Keratinocyte (primary cell): ENCODE data around the gene SSBP1. TPM values are rescaled to one million over a fixed set of nuclear protein-coding genes. Genes with fewer than 3 reads are reported as not detected.

ENCODE experiments used
- DNase-seq: peaks from one replicate; pipeline ENCODE4 v3.0.0-alpha.2; 2011; ENCODE audit warnings: low read depth, missing footprints, low spot score
- FAIRE-seq: peaks from 2 replicates; lab custom pipeline; 2011; peaks lifted over from hg19 to GRCh38; lab: Jason Lieb, UNC
- H2AFZ ChIP-seq: 2 replicates; pipeline ENCODE4 v1.6.0; 2012; ENCODE audit warnings: low read length, control low read depth, inconsistent platforms; ENCODE audit not compliant: control insufficient read depth
- H3K27ac ChIP-seq: 2 replicates; pipeline ENCODE4 v1.5.1; 2011; ENCODE audit warnings: low read length; ENCODE audit not compliant: control insufficient read depth, insufficient read depth
- H3K27me3 ChIP-seq: 3 replicates; pipeline ENCODE4 v1.6.0; 2011; ENCODE audit warnings: low read length; ENCODE audit not compliant: control insufficient read depth, insufficient read depth; ENCODE audit errors: extremely low read depth
- H3K36me3 ChIP-seq, 2 experiments: 2 replicates in 1 of 2; 3 replicates in 1 of 2; pipeline ENCODE4 v1.5.1; 2011; ENCODE audit warnings: low read length in 2 of 2, mild to moderate bottlenecking in 1 of 2; ENCODE audit not compliant: control insufficient read depth in 2 of 2, insufficient read depth in 2 of 2; ENCODE audit errors: extremely low read depth in 1 of 2
- H3K4me1 ChIP-seq: 3 replicates; pipeline ENCODE4 v1.5.1; 2011; ENCODE audit warnings: low read length; ENCODE audit not compliant: control insufficient read depth, insufficient read depth; ENCODE audit errors: extremely low read depth
- H3K4me2 ChIP-seq: 3 replicates; pipeline ENCODE4 v1.6.0; 2011; ENCODE audit warnings: low read depth, low read length; ENCODE audit not compliant: control insufficient read depth, insufficient read depth; ENCODE audit errors: extremely low read depth
- H3K4me3 ChIP-seq, 3 experiments: fragments of 200-600 bp in 1 of 3; sonication (generic) in 1 of 3; 2 replicates in 2 of 3; 3 replicates in 1 of 3; pipeline ENCODE4 v1.5.1; 2011 to 2016; ENCODE audit warnings: low read length in 3 of 3, mild to moderate bottlenecking in 3 of 3, control low read depth in 2 of 3, inconsistent platforms in 1 of 3, low read depth in 1 of 3, mixed read lengths in 1 of 3, mixed run types in 1 of 3, moderate library complexity in 1 of 3; ENCODE audit not compliant: control insufficient read depth in 2 of 3, insufficient read depth in 2 of 3; ENCODE audit errors: extremely low read depth in 1 of 3
- H3K79me2 ChIP-seq: 2 replicates; pipeline ENCODE4 v1.6.0; 2012; ENCODE audit warnings: low read length; ENCODE audit not compliant: control insufficient read depth, insufficient read depth
- H3K9ac ChIP-seq: 3 replicates; pipeline ENCODE4 v1.6.0; 2011; ENCODE audit warnings: low read length; ENCODE audit not compliant: control insufficient read depth, insufficient read depth; ENCODE audit errors: extremely low read depth
- H3K9me1 ChIP-seq: 3 replicates; pipeline ENCODE4 v1.6.0; 2011; ENCODE audit warnings: low read length; ENCODE audit not compliant: control insufficient read depth, insufficient read depth; ENCODE audit errors: extremely low read depth
- H3K9me3 ChIP-seq: 2 replicates; pipeline ENCODE4 v1.5.1; 2012; ENCODE audit warnings: low read depth, low read length; ENCODE audit not compliant: control insufficient read depth
- H4K20me1 ChIP-seq: 3 replicates; pipeline ENCODE4 v1.6.0; 2011; ENCODE audit warnings: low read length; ENCODE audit not compliant: control insufficient read depth, insufficient read depth; ENCODE audit errors: extremely low read depth
- EZH2 ChIP-seq: IDR thresholded peaks from one replicate; pipeline ENCODE4 v1.6.1; 2012; ENCODE audit warnings: inconsistent platforms, mild to moderate bottlenecking, low read length, moderate library complexity
- dilution Hi-C: fragments of 300-500 bp; cut with MboI; formaldehyde crosslinking; loops from one replicate; pipeline ENCODE4 v1.7.0; 2020; ENCODE audit warnings: low sequenced_read_pairs; ENCODE audit not compliant: extremely low pct_ligation_motif_present
- polyA plus RNA-seq, 5 experiments: library from polyadenylated mRNA; depleted of rRNA in 3 of 5; stranded (reverse) in 3 of 5; stranded (forward) in 1 of 5; unstranded in 1 of 5; fragments of >200 nt; gene quantifications; 1 replicate in 1 of 5; 2 replicates in 3 of 5; 3 replicates in 1 of 5; pipeline versions ENCODE4 v1.2.1 to v1.2.3, GENCODE V29; 2011 to 2012; ENCODE audit warnings: missing spikeins in 2 of 5, low read depth in 1 of 5, low replicate concordance in 1 of 5
- TF ChIP-seq, protein P1 (sequence below), 3 experiments: IDR thresholded peaks in 1 of 3; conservative IDR thresholded peaks in 1 of 3; optimal IDR thresholded peaks in 1 of 3; 2 replicates in 2 of 3; 3 replicates in 1 of 3; pipeline versions ENCODE3 to v1.5.1; 2011; ENCODE audit warnings: low read length in 3 of 3, mild to moderate bottlenecking in 3 of 3, moderate library complexity in 2 of 3, control low read depth in 1 of 3, inconsistent platforms in 1 of 3; ENCODE audit not compliant: insufficient read depth in 2 of 3; ENCODE audit errors: extremely low read depth in 1 of 3

The SSBP1 gene
- polyA plus RNA-seq, 1 donor (not counting 4 experiments of a cell fraction or from before 2014, with no cell fraction given): 244 TPM

DNA sequence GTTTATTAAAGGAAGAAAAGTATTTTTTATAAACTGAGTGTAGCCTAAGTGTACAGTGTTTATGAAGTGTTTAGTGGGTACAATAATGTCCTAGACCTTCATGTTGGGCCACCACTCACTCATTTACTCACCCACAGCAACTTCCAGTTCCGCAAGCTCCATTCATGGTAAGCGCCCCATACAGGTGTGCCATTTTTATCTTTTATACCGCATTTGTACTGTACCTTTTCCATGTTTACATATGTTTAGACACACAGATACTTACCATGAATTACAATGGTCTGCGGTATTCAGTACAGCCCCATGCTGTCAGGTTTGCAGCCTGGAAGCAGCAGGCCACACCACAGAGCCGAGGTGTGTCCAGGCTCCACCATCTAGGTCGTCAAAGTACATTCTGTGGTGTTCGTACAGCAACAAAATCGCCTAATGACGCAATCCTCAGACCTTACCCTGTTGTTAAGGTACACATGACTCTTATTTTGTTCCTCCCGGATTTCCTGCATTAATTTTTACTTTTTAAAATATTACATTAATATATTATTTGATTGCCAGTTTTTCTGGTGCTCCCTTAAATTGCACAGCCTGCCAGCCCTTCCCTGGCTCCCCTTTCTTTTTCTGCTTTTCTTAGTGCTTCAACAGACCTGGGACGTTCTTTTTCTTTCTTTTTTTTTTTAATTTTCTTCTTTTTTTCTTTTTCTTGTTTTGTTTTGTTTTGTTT lies 881 bp upstream of the SSBP1 start:
- DNase-seq (no peak), FAIRE-seq (no peak)
- peak overlapping the region; percentile 94 to 100 (median 96) for H3K4me3 ChIP-seq
- H3K27me3 ChIP-seq: no peaks in the 10 kb centered on the region
- dilution Hi-C loops: no loop called here
- H2AFZ ChIP-seq: peak overlapping the region; percentile 94
- H3K36me3 ChIP-seq: peaks cover 7 to 9% of the 10 kb centered on the region in 2 experiments
- H3K4me2 ChIP-seq: peak overlapping the region; percentile 75
- H4K20me1 ChIP-seq: no peaks in the 10 kb centered on the region
- TF ChIP-seq, protein P1, sequence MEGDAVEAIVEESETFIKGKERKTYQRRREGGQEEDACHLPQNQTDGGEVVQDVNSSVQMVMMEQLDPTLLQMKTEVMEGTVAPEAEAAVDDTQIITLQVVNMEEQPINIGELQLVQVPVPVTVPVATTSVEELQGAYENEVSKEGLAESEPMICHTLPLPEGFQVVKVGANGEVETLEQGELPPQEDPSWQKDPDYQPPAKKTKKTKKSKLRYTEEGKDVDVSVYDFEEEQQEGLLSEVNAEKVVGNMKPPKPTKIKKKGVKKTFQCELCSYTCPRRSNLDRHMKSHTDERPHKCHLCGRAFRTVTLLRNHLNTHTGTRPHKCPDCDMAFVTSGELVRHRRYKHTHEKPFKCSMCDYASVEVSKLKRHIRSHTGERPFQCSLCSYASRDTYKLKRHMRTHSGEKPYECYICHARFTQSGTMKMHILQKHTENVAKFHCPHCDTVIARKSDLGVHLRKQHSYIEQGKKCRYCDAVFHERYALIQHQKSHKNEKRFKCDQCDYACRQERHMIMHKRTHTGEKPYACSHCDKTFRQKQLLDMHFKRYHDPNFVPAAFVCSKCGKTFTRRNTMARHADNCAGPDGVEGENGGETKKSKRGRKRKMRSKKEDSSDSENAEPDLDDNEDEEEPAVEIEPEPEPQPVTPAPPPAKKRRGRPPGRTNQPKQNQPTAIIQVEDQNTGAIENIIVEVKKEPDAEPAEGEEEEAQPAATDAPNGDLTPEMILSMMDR (optimal IDR thresholded peaks at IDR 0.05 in 1 of 3, IDR thresholded peaks at IDR 0.05 in 1 of 3, conservative IDR thresholded peaks at IDR 0.05 in 1 of 3; ENCODE audit: extremely low read depth in 1 of 3, insufficient read depth in 2 of 3, low read length in 3 of 3): no peak
- no peak for TF ChIP-seq EZH2
- H3K9me1 ChIP-seq: no peaks in the 10 kb centered on the region
- peak overlapping the region; percentile 91 for H3K9ac ChIP-seq
- H3K4me1 ChIP-seq: peaks cover 16% of the 10 kb centered on the region
- H3K79me2 ChIP-seq: peaks cover 36% of the 10 kb centered on the region
- H3K9me3 ChIP-seq: no peaks in the 10 kb centered on the region
- peak overlapping the region; percentile 87 for H3K27ac ChIP-seq

DNA sequence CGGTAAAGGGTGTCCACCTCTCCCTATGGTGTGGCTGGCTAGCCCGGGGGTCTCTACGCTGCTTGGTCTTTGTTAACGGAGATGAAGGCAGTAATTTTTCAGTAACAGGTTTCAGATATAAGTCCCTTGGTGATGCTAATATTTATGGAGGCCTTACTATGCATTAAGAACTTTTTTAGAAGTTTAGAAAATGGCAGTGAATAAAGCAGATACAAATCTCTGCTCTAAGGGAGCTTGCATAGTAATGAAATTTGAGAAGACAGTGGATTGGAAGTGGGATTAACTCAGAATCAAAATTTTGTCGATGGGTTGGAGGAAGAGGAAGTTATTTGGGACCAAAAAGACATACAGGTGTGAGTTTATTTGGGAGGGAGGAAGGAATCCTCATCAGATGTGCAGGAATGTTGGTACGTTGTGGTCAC lies 445 bp downstream of the SSBP1 start:
- Histone ChIP-seq H3K9ac (peak overlapping the region; percentile 91), H3K27me3 (no peaks in the 10 kb centered on the region), H3K36me3 (peaks cover 12 to 14% of the 10 kb centered on the region in 2 experiments), H3K27ac (peak overlapping the region; percentile 87), H3K9me3 (no peaks in the 10 kb centered on the region), H2AFZ (peak overlapping the region; percentile 96), H3K79me2 (peaks cover 40% of the 10 kb centered on the region), H3K9me1 (no peaks in the 10 kb centered on the region), H3K4me3 (peak overlapping the region; percentile 94 to 100 (median 96)), H3K4me2 (peak overlapping the region; percentile 93), H4K20me1 (no peaks in the 10 kb centered on the region), H3K4me1 (peaks cover 16% of the 10 kb centered on the region)
- DNase-seq: no peak
- TF ChIP-seq, protein P1 (optimal IDR thresholded peaks at IDR 0.05 in 1 of 3, IDR thresholded peaks at IDR 0.05 in 1 of 3, conservative IDR thresholded peaks at IDR 0.05 in 1 of 3; ENCODE audit: extremely low read depth in 1 of 3, insufficient read depth in 2 of 3, low read length in 3 of 3): no peak
- no peak for TF ChIP-seq EZH2
- dilution Hi-C loops: no loop called here
- FAIRE-seq: no peak
